Breast epithelium (tissue), 3 donors: ENCODE data around the gene E2F2.

ENCODE experiments used
- CTCF ChIP-seq, 3 donors: fragments of 450-650 bp; IDR thresholded peaks; one replicate each; pipeline ENCODE4 v1.5.1; 2016 to 2017; ENCODE audit warnings: antibody characterized with exemption in 3 of 3, mild to moderate bottlenecking in 3 of 3, moderate library complexity in 3 of 3
- POLR2A ChIP-seq: fragments of 450-650 bp; IDR thresholded peaks from one replicate; pipeline ENCODE4 v1.6.1; 2016; ENCODE audit warnings: antibody characterized with exemption, mild to moderate bottlenecking, moderate library complexity
- POLR2AphosphoS5 ChIP-seq, 3 donors: sonication (generic); formaldehyde crosslinking; IDR thresholded peaks; one replicate each; pipeline ENCODE4 v1.6.1; 2017; ENCODE audit warnings: antibody characterized with exemption in 3 of 3

GRCh38 chr1:23566304-23566703, 35.3 kb upstream of the E2F2 start:
- TF ChIP-seq CTCF (IDR thresholded peaks at IDR 0.05) (no peak), POLR2A (no peak), POLR2AphosphoS5 (IDR thresholded peaks at IDR 0.05) (no peak)
